Measurements from ENCODE around the gene HAUS7. TPM values are rescaled to one million over a fixed set of nuclear protein-coding genes. Genes with fewer than 3 reads are reported as not detected.

HAUS7 gene
- total RNA-seq, 4 donors from 2014 or later, result 20.7 to 46.8 (median 27.7) TPM

DNA sequence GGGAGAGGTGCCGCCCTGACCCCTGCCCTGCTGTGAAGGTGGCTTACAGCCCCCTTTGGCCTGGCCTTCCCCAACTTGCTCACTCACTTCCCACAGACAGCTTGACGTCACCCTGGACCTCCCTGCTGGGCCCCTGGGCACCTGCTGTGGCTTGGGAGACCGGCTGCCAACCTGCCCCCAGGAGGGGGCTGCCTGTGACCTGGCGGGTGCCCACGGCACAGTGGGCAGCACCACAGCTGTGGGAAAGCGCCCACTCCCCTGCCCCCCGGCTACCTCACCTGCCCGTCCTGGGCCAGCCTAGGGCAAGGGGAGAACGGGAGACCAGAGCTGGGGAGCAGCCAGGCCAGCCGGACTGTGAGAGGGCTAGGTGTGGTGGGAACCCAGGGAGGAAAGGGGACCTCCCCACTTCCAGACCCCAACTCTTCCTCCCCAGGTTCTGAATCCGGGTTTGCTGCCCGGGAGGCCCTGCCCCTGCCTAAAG is 61.5 kb downstream of the HAUS7 start:
- no peak overlapping the region for H3K27ac ChIP-seq
- no peaks in the 10 kb centered on the region for H3K36me3 ChIP-seq
- H3K4me1 ChIP-seq, result peaks cover 0 to 10% of the 10 kb centered on the region in 2 donors
- intact Hi-C loops (cut with DNase I), result no loop called here
- H3K4me3 ChIP-seq (replicated peaks in 1 of 3), result no peak overlapping the region
- no peaks in the 10 kb centered on the region for H3K9me3 ChIP-seq
- H3K27me3 ChIP-seq, result no peaks in the 10 kb centered on the region
- TF ChIP-seq, protein P1, sequence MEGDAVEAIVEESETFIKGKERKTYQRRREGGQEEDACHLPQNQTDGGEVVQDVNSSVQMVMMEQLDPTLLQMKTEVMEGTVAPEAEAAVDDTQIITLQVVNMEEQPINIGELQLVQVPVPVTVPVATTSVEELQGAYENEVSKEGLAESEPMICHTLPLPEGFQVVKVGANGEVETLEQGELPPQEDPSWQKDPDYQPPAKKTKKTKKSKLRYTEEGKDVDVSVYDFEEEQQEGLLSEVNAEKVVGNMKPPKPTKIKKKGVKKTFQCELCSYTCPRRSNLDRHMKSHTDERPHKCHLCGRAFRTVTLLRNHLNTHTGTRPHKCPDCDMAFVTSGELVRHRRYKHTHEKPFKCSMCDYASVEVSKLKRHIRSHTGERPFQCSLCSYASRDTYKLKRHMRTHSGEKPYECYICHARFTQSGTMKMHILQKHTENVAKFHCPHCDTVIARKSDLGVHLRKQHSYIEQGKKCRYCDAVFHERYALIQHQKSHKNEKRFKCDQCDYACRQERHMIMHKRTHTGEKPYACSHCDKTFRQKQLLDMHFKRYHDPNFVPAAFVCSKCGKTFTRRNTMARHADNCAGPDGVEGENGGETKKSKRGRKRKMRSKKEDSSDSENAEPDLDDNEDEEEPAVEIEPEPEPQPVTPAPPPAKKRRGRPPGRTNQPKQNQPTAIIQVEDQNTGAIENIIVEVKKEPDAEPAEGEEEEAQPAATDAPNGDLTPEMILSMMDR (IDR thresholded peaks at IDR 0.05), result no peak
- no peak for TF ChIP-seq POLR2A (IDR thresholded peaks at IDR 0.05)
- WGBS, 2 donors, result no CpG with 5 or more reads among the region's 12 CpGs
- no peak for DNase-seq

DNA sequence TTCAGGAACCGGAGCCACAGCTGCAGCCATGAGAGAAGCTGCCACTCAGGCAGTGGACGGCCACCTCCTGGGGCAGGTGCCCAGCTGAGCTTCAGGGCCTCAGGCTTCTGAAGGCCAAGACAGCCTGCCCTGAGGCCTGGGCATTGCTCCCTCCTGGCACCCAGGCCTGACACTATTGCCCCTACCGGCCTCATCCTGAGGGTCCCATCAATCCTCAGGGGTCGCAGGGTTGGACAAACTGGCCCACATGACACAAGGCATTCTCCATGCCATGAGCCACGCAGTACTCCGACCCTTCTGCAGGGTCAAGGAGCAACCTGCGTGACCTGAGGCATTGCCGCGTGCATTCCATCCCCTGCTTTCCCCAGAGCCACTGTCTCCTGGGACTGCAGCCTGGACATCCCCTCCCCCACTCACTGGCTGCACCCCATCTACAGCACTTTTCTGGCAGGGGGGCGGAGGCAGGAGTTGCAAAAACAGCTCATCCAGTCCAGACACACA is 62.1 kb downstream of the HAUS7 start:
- Histone ChIP-seq H3K4me3 (replicated peaks in 1 of 3) (no peak overlapping the region), H3K27ac (no peak overlapping the region), H3K4me1 (peaks cover 0 to 10% of the 10 kb centered on the region in 2 donors), H3K9me3 (no peaks in the 10 kb centered on the region), H3K36me3 (no peaks in the 10 kb centered on the region), H3K27me3 (no peaks in the 10 kb centered on the region)
- intact Hi-C loops (cut with DNase I), result no loop called here
- DNase-seq, result no peak
- TF ChIP-seq, protein P1 (IDR thresholded peaks at IDR 0.05), result no peak
- no peak for TF ChIP-seq POLR2A (IDR thresholded peaks at IDR 0.05)
- no CpG with 5 or more reads among the region's 10 CpGs for WGBS, 2 donors

DNA sequence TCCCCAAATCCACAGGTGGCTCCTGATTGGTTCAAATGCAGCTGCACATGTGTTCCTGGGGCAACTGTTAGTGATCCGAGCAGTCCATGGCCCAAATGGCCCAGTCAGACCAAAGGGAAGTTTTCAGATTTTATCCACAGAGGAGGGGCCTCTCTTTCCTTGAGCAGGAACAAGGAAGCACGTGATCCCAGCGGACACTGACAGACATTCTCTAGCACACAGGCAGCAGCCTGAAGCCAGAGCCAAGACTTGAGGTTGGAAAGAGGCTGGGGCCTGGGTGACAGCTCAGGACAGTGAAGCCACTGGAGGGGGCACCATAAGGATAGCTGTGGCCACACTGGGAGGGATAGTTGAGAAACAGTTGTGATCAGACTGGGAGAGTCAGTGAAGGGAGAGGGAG is 62.6 kb downstream of the HAUS7 start:
- Histone ChIP-seq H3K36me3 (no peaks in the 10 kb centered on the region), H3K9me3 (no peaks in the 10 kb centered on the region), H3K4me3 (replicated peaks in 1 of 3) (no peak overlapping the region), H3K4me1 (peaks cover 0 to 10% of the 10 kb centered on the region in 2 donors), H3K27ac (no peak overlapping the region), H3K27me3 (no peaks in the 10 kb centered on the region)
- no CpG with 5 or more reads among the region's 3 CpGs for WGBS, 2 donors
- intact Hi-C loops (cut with DNase I), result no loop called here
- TF ChIP-seq POLR2A (IDR thresholded peaks at IDR 0.05), result no peak
- TF ChIP-seq, protein P1 (IDR thresholded peaks at IDR 0.05), result no peak
- DNase-seq, result no peak

DNA sequence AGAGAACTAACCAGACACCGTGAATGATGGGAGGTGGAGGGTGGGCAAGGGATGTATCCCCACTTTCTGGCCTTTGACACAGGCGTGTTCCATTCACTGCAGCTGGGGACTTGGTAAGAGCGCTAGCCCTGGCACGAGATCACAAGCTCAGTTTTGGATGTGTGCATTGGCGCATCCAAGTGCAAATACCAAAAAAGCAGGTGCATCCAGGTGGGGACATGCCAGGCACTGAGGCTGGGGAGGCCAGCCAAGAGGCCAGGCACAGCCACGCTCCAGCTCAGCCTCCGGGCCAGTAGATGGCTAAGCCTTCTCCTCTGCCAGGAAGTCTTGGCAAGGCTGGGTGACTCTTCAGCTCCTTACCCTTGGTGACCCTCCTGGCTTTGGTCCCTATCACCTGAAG is 63.5 kb downstream of the HAUS7 start:
- H3K27me3 ChIP-seq, result no peaks in the 10 kb centered on the region
- intact Hi-C loops (cut with DNase I), result no loop called here
- H3K4me1 ChIP-seq, result peaks cover 0 to 4% of the 10 kb centered on the region in 2 donors
- H3K9me3 ChIP-seq, result no peaks in the 10 kb centered on the region
- DNase-seq, result no peak
- no peak overlapping the region for H3K27ac ChIP-seq
- TF ChIP-seq POLR2A (IDR thresholded peaks at IDR 0.05), result no peak
- TF ChIP-seq, protein P1 (IDR thresholded peaks at IDR 0.05), result no peak
- H3K4me3 ChIP-seq (replicated peaks in 1 of 3), result no peak overlapping the region
- H3K36me3 ChIP-seq, result no peaks in the 10 kb centered on the region
- 64 to 83% methylated on average over 6 of the region's 7 CpGs for whole genome bisulfite sequencing, 2 donors

DNA sequence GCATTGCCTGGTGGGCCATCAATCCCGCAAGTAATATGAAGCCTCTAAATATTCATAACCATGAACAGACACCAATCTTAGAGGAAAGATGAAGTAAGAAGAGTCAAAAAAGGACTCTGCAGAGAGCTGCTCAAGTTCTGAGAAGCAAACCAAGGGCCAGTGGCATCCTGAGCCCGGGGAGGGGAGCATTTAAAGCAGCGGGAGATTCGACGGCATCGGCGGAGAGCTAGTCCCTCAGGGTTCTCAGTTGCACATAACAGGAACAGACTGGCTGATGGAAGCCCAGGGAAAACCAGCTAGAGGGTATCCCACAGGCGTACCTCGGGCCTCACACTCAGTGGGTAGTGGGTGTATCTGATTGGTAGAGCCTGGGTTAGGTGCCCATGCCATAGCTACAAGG is 64.4 kb downstream of the HAUS7 start:
- H3K9me3 ChIP-seq, result no peaks in the 10 kb centered on the region

More for the DNA sequence above, 64.4 kb downstream of the HAUS7 start:
- intact Hi-C loops (cut with DNase I), result no loop called here
- no peaks in the 10 kb centered on the region for H3K36me3 ChIP-seq
- DNase-seq, result no peak
- WGBS, 2 donors, result 92% methylated on average over 7 to 8 of the region's 9 CpGs
- no peaks in the 10 kb centered on the region for H3K4me1 ChIP-seq
- H3K27me3 ChIP-seq, result no peaks in the 10 kb centered on the region
- no peak overlapping the region for H3K27ac ChIP-seq
- TF ChIP-seq POLR2A (IDR thresholded peaks at IDR 0.05), result no peak
- TF ChIP-seq, protein P1 (IDR thresholded peaks at IDR 0.05), result no peak
- no peak overlapping the region for H3K4me3 ChIP-seq (replicated peaks in 1 of 3)

Measured in thyroid gland (tissue), 4 donors.